Sigmoid colon (tissue), 7 donors: Measurements from ENCODE around the gene EPHA1. TPM values are rescaled to one million over a fixed set of nuclear protein-coding genes. Genes with fewer than 3 reads are reported as not detected.

ENCODE experiments used
- DNase-seq: peaks from one replicate; pipeline ENCODE4 v3.0.0-alpha.2; 2019
- H3K27ac ChIP-seq, 4 donors: fragments of 200-600 bp; sonication (generic); one replicate each; pipeline ENCODE4 v1.5.1; 2016 to 2019; ENCODE audit warnings: mild to moderate bottlenecking in 1 of 4
- H3K27me3 ChIP-seq, 3 donors: fragments of 200-600 bp; sonication (generic); one replicate each; pipeline ENCODE4 v1.5.1; 2019; ENCODE audit warnings: mild to moderate bottlenecking in 1 of 3
- H3K36me3 ChIP-seq, 4 donors: fragments of 200-600 bp; sonication (generic); one replicate each; pipeline ENCODE4 v1.5.1; 2016 to 2019
- H3K4me1 ChIP-seq, 4 donors: fragments of 200-600 bp; sonication (generic); one replicate each; pipeline ENCODE4 v1.5.1; 2017 to 2019
- H3K4me3 ChIP-seq, 4 donors: fragments of 200-600 bp; sonication (generic); one replicate each; pipeline ENCODE4 v1.5.1; 2017 to 2019; ENCODE audit warnings: mild to moderate bottlenecking in 2 of 4, moderate library complexity in 1 of 4
- H3K9me3 ChIP-seq, 4 donors: fragments of 200-600 bp in 3 of 4; sonication (generic) in 3 of 4; one replicate each; pipeline versions ENCODE4 v1.5.1 to v1.6.1; 2013 to 2019
- CTCF ChIP-seq, 4 experiments: fragments of 450-650 bp in 3 of 4; fragments of 200-600 bp in 1 of 4; IDR thresholded peaks; one replicate each; pipeline ENCODE4 v1.5.1; 2016 to 2019; ENCODE audit warnings: antibody characterized with exemption in 4 of 4, mild to moderate bottlenecking in 3 of 4, moderate library complexity in 2 of 4
- EP300 ChIP-seq, 4 donors: sonication (generic); formaldehyde crosslinking; IDR thresholded peaks; one replicate each; pipeline ENCODE4 v1.6.1; 2017; ENCODE audit warnings: antibody characterized with exemption in 4 of 4
- POLR2A ChIP-seq, 2 donors: fragments of 450-650 bp; IDR thresholded peaks; one replicate each; pipeline ENCODE4 v1.6.1; 2016; ENCODE audit warnings: antibody characterized with exemption in 2 of 2, mild to moderate bottlenecking in 2 of 2, moderate library complexity in 2 of 2
- POLR2AphosphoS5 ChIP-seq, 4 donors: sonication (generic); formaldehyde crosslinking; IDR thresholded peaks; one replicate each; pipeline ENCODE4 v1.6.1; 2017; ENCODE audit warnings: antibody characterized with exemption in 4 of 4
- WGBS, 2 donors: extraction: QIAGEN DNeasy Blood & Tissue Kit; methylation state at CpG; one replicate each; pipeline ENCODE4 v1.1.7; 2013; 5-methylcytosine and 5-hydroxymethylcytosine counted together
- intact Hi-C: fragments of 100-400 bp; cut with DNase I; formaldehyde crosslinking; loops from one replicate; pipeline ENCODE4 v1.15.1; 2023
- polyA plus RNA-seq, 3 donors: library from polyadenylated mRNA; stranded (reverse); fragments of 200-250 nt; gene quantifications; one replicate each; pipeline ENCODE4 v1.2.3, GENCODE V29; 2013
- total RNA-seq, 4 donors: library from RNA; depleted of rRNA; stranded (reverse); fragments of >200 nt; gene quantifications; one replicate each; pipeline ENCODE4 v1.1.0, GENCODE V29; 2016
- donor health status: healthy with polysubstance abuse.
- donor health status: Bipolar disorder and iron deficiency.
- donor health status: healthy.

The EPHA1 gene
- total and polyA plus RNA-seq, 7 donors, result 0.14 to 10.2 (median 1.5) TPM; not detected in 2

DNA sequence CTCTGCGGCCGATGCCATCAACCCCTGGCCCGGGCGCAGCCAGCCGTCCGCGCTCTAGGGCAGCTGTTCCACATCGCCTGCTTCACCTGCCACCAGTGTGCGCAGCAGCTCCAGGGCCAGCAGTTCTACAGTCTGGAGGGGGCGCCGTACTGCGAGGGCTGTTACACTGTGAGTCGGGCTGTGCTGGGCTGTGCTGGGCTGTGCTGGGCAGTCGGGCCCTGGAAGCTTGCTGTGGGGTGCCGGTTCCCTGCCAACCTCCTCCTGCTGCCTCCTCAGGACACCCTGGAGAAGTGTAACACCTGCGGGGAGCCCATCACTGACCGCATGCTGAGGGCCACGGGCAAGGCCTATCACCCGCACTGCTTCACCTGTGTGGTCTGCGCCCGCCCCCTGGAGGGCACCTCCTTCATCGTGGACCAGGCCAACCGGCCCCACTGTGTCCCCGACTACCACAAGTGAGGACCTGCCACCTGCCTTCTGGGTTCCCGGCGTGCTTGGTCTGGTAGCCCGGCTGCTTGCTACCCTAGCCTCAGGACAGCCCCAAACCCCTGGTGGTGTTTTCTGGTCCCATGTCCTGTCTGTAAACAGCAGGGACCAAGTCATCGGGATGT, 20.1 kb downstream of the EPHA1 start:
- peak; percentile 68 for DNase-seq
- no peak for TF ChIP-seq POLR2A (IDR thresholded peaks at IDR 0.05)
- TF ChIP-seq CTCF (IDR thresholded peaks at IDR 0.05), result no peak
- TF ChIP-seq EP300 (IDR thresholded peaks at IDR 0.05), result no peak
- TF ChIP-seq POLR2AphosphoS5 (IDR thresholded peaks at IDR 0.05), result no peak
- Histone ChIP-seq H3K36me3 (peaks cover 22 to 58% (median 36%) of the 10 kb centered on the region in 4 donors), H3K4me3 (no peak overlapping the region), H3K4me1 (peaks cover 0 to 98% (median 96%) of the 10 kb centered on the region in 4 donors), H3K27me3 (no peaks in the 10 kb centered on the region), H3K27ac (peak overlapping the region; percentile 97 to 100 (median 100)), H3K9me3 (no peaks in the 10 kb centered on the region)
- WGBS, 2 donors, result 93 to 94% methylated on average over 28 of the region's 28 CpGs
- intact Hi-C loops, result loop anchor here (10.0 kb wide), 2 partner anchors 516 to 534 kb away; partner anchors contain the start of genes EPHB6 and TCAF1

DNA sequence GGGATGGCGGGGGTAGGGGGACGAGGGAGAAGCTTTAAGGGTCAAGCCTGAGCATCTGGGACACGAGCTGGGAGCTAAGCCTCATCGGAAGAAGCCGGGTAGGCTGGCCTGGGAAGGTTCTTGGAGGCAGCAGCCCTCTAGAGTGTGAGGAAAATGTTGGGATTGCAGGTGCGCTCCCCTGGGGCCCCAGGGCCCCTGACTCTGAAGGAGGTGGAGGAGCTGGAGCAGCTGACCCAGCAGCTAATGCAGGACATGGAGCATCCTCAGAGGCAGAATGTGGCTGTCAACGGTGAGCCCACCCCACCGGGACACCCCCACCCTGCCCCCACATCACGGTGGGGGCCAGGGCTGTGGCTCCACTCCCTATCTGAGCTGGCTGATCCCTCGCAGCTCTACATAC, 20.6 kb downstream of the EPHA1 start:
- Histone ChIP-seq H3K9me3 (no peaks in the 10 kb centered on the region), H3K4me1 (peaks cover 0 to 98% (median 97%) of the 10 kb centered on the region in 4 donors), H3K36me3 (peaks cover 22 to 56% (median 37%) of the 10 kb centered on the region in 4 donors), H3K27ac (peak overlapping the region; percentile 97 to 100 (median 100)), H3K27me3 (no peaks in the 10 kb centered on the region), H3K4me3 (no peak overlapping the region)
- WGBS, 2 donors, result 88 to 89% methylated on average over 10 of the region's 10 CpGs
- TF ChIP-seq EP300 (IDR thresholded peaks at IDR 0.05) (no peak), POLR2AphosphoS5 (IDR thresholded peaks at IDR 0.05) (no peak), POLR2A (IDR thresholded peaks at IDR 0.05) (no peak), CTCF (IDR thresholded peaks at IDR 0.05) (no peak)
- intact Hi-C loops, result loop anchor here (10.0 kb wide), 2 partner anchors 517 to 533 kb away; partner anchors contain the start of genes EPHB6 and TCAF1
- DNase-seq, result peak; percentile 63

GRCh38 chr7:143387156-143387975, 21.3 kb downstream of the EPHA1 start:
- Histone ChIP-seq H3K4me3 (peak overlapping the region in 1 of 4 donors; percentile 92), H3K27ac (peak overlapping the region; percentile 97 to 100 (median 100)), H3K4me1 (peaks cover 0 to 98% (median 97%) of the 10 kb centered on the region in 4 donors), H3K9me3 (no peaks in the 10 kb centered on the region), H3K27me3 (no peaks in the 10 kb centered on the region), H3K36me3 (peaks cover 22 to 58% (median 40%) of the 10 kb centered on the region in 4 donors)
- TF ChIP-seq EP300 (IDR thresholded peaks at IDR 0.05) (no peak), POLR2AphosphoS5 (IDR thresholded peaks at IDR 0.05) (peak in 1 of 4 donors; percentile 21), POLR2A (IDR thresholded peaks at IDR 0.05) (no peak), CTCF (IDR thresholded peaks at IDR 0.05) (peak in 1 of 4 experiments; percentile 16)
- intact Hi-C loops, result loop anchor here (10.0 kb wide), 2 partner anchors 517 to 533 kb away; partner anchors contain the start of genes EPHB6 and TCAF1
- WGBS, 2 donors, result 85 to 90% methylated on average over 23 of the region's 23 CpGs
- DNase-seq, result peak; percentile 68

DNA sequence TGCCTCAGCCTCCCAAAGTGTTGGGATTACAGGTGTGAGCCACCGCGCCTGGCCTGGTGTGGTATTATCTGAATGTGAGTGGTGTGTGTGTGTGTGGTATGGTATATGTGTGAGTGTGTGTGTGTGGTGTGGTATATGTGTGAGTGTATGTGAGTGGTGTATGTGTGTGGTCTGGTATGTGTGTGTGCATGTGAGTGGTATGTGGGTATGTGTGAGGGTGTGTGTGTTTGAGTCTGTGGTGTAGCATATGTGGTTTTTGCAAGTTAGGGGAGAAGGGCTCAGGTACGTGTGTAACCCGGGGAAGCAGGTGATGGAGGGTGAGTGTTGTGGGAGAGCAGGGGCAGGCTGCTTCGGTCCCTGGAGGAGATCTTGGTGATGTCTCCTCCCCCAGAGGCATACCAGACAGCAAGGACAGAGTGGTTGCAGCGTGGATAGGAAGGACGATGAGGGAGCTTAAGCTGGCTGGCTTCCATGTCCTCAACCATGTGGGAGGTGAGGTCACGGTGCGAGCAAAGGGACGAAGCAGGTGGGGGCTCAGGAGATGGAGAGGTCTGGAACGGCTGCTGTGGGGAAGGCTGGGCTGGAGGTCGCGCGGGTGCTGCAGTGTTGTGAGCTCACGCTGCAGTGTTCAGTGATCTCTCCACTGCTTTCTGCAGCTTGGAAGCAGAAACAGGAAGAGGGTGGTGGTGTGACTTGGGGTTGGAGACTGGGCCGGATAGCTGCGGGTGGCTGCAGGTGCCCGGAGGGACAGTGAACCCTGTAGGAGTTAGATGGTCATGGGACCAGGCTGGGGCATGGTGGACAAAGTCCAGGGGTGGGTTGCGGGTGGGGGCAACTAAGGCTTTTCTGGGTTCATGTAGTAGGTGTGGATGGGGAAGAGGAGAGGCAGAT, 22.5 kb downstream of the EPHA1 start:
- H3K4me1 ChIP-seq, result peaks cover 0 to 89% (median 86%) of the 10 kb centered on the region in 4 donors
- TF ChIP-seq EP300 (IDR thresholded peaks at IDR 0.05) (no peak), POLR2AphosphoS5 (IDR thresholded peaks at IDR 0.05) (peak in 3 of 4 donors; percentile 37 to 44 (median 39)), CTCF (IDR thresholded peaks at IDR 0.05) (no peak), POLR2A (IDR thresholded peaks at IDR 0.05) (no peak)
- H3K4me3 ChIP-seq, result peak overlapping the region in 2 of 4 donors; percentile 92 to 100
- peak overlapping the region; percentile 97 to 100 (median 100) for H3K27ac ChIP-seq
- no peaks in the 10 kb centered on the region for H3K9me3 ChIP-seq
- peaks cover 22 to 50% (median 39%) of the 10 kb centered on the region in 4 donors for H3K36me3 ChIP-seq
- intact Hi-C loops, result loop anchor here (10.0 kb wide), 2 partner anchors 519 to 531 kb away; partner anchors contain the start of genes EPHB6 and TCAF1
- no peaks in the 10 kb centered on the region for H3K27me3 ChIP-seq
- WGBS, 2 donors, result 41 to 78% methylated on average over 19 of the region's 19 CpGs
- peak; percentile 77 for DNase-seq
